ENCODE measurements around the gene SF3B6. TPM values are rescaled to one million over a fixed set of nuclear protein-coding genes. Genes with fewer than 3 reads are reported as not detected.
A peak's percentile ranks its signal among the peaks of the same experiment; 100 is the strongest.
"Not testable (repeated sequence)": the region's sequence is repeated elsewhere in the genome, so short reads cannot be mapped to it uniquely, and the experiment has no call there.

The SF3B6 gene
- polyA plus RNA-seq, 3 donors: 57.6 to 137 (median 86.0) TPM

DNA sequence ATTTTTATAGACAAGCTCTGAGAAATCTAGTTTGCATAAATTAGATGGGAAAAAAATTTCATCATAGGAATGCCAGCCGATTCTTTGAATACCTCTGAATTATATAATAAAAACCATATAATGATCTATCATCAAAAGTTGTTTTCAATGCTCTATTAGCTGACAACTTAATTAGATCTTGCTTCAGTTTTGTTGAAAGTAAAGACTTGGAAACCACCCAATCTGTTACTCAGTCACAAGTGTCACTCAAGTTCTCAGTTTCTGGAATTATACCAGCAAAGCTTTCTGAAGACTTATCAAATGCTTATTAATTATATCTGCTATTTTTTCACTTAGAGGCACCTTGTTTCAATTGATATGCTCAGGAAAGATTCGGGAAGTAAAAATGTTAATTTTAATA lies 25.9 kb upstream of the SF3B6 start:
- WGBS, 3 donors: 67 to 93% (median 69%) methylated on average over 2 of the region's 2 CpGs
- H3K27ac ChIP-seq (ENCODE audit: low read depth, low read length): no peak overlapping the region

DNA sequence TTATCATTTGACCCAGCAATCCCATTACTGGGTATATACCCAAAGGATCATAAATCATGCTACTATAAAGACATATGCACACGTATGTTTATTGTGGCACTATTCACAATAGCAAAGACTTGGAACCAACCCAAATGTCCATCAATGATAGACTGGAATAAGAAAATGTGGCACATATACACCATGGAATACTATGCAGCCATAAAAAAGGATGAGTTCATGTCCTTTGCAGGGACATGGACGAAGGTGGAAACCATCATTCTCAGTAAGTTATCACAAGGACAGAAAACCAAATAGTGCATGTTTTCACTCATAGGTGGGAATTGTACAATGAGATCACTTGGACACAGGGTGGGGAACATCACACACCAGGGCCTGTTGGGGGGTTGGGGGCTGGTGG lies 24.6 kb upstream of the SF3B6 start:
- H3K27ac ChIP-seq (ENCODE audit: low read depth, low read length): not testable (repeated sequence)
- 93 to 96% (median 94%) methylated on average over 2 of the region's 2 CpGs for WGBS, 3 donors

DNA sequence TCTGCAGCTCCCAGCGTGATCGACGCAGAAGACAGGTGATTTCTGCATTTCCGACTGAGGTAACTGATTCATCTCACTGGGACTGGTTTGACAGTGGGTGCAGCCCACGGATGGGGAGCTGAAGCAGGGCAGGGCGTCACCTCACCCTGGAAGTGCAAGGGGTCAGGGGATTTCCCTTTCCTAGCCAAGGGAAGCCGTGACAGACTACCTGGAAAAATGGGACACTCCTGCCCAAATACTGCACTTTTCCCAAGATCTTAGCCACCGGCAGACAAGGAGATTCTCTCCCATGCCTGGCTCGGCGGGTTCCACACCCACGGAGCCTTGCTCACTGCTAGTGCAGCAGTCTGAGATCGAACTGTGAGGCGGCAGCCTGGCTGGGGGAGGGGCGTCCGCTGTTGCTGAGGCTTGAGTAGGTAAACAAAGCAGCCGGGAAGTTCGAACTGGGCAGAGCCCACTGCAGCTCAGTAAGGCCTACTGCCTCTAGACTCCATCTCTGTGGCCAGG lies 19.1 kb upstream of the SF3B6 start:
- H3K27ac ChIP-seq (ENCODE audit: low read depth, low read length): not testable (repeated sequence)
- WGBS, 3 donors: 60 to 86% (median 80%) methylated on average over 17 of the region's 17 CpGs

DNA sequence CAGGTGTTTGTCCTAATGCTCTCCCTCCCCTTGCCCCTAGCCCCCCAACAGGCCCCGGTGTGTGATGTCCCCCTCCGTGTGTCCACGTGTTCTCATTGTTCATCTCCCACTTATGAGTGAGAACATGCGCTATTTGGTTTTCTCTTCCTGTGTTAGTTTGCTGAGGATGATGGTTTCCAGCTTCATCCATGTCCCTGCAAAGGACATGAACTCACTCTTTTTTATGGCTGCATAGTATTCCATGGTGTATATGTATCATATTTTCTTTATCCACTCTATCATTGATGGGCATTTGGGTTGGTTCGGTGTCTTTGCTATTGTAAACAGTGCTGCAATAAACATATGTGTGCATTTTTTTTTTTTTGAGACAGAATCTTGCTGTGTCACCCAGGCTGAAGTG lies 17.1 kb upstream of the SF3B6 start:
- H3K27ac ChIP-seq (ENCODE audit: low read depth, low read length): not testable (repeated sequence)
- 95 to 99% (median 98%) methylated on average over 5 of the region's 5 CpGs for WGBS, 3 donors

DNA sequence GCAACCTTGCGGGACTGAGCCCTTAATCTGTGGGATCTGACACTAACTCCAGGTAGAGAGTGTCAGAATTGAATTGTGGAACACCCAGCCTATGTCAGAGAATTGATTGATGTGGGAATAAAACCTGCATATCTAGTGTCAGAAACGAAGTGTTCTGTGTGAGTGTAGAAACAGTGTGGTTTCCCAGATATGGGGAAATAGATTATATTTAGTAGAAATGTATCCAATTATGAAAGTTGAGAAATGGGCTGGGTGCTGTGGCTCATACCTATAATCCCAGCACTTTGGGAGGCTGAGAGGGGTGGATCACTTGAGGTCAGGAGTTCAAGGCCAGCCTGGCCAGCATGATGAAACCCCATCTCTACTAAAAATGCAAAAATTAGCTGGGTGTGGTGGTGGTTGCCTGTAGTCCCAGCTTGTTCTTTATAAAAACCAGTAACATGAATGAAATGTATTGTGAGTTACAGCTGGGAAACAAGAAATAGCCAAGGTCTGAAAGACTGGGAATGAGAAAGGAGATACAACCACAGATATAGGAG lies 12.8 kb upstream of the SF3B6 start:
- 37 to 81% (median 60%) methylated on average over 2 of the region's 2 CpGs for whole genome bisulfite sequencing, 3 donors
- H3K27ac ChIP-seq (ENCODE audit: low read depth, low read length): no peak overlapping the region

DNA sequence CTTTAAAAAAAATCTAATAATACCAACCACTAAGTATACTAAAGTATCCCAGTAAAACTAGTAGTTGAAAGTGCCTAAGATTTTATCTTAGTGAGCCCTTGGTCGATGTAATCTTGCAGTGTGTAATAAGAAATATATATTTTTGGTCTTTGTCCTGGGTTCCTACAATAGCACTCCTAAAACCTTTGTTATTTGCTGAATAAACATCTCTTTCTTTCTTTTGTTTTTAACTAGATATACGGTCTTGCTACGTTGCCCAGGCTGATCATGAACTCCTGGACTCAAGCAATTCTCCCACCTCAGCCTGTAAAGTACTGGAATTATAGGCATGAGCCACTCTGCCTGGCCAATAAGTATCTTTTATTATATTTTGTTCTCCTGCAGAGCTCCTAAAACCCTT lies 10.9 kb upstream of the SF3B6 start:
- WGBS, 3 donors: 78 to 88% (median 85%) methylated on average over 3 of the region's 3 CpGs
- H3K27ac ChIP-seq (ENCODE audit: low read depth, low read length): no peak overlapping the region

DNA sequence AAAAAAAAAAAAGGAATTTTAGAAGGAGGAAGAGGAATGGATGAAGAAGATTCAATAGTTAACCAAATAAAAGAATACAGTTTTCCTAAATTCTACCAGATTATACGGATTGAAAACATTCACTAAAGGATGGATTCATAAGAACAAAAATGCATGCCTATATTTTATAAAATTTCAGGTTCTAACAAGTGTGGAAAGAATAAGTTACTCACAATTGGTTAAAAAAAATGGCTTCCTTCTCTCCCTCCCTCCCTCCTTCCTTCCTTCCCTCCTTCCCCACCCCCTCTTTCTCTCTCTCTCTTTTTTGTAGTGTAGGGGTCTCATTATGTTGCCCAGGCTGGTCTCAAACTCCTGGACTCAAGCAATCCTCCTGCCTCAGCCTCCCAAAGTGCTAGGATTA lies 10.1 kb upstream of the SF3B6 start:
- no peak overlapping the region for H3K27ac ChIP-seq (ENCODE audit: low read depth, low read length)

DNA sequence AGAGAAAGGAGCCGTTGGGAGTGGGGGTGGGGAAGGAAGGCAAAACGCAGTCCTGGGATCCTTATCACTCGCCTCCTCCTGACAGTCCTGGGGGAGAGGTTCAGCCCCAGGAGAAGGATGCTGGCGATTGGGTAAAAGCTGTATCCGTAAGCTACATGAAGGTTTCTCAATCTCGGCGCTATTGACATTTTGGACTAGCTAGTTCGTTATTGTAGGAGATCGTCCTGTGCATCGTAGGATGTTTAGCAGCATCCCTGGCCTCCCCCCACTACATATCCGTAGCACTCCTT lies 9.0 kb upstream of the SF3B6 start:
- H3K27ac ChIP-seq (ENCODE audit: low read depth, low read length): no peak overlapping the region
- WGBS, 3 donors: 6 to 18% (median 17%) methylated on average over 11 of the region's 11 CpGs

More for the DNA sequence above, 10.1 kb upstream of the SF3B6 start:
- 80 to 96% (median 93%) methylated on average over 1 of the region's 1 CpG for WGBS, 3 donors

DNA sequence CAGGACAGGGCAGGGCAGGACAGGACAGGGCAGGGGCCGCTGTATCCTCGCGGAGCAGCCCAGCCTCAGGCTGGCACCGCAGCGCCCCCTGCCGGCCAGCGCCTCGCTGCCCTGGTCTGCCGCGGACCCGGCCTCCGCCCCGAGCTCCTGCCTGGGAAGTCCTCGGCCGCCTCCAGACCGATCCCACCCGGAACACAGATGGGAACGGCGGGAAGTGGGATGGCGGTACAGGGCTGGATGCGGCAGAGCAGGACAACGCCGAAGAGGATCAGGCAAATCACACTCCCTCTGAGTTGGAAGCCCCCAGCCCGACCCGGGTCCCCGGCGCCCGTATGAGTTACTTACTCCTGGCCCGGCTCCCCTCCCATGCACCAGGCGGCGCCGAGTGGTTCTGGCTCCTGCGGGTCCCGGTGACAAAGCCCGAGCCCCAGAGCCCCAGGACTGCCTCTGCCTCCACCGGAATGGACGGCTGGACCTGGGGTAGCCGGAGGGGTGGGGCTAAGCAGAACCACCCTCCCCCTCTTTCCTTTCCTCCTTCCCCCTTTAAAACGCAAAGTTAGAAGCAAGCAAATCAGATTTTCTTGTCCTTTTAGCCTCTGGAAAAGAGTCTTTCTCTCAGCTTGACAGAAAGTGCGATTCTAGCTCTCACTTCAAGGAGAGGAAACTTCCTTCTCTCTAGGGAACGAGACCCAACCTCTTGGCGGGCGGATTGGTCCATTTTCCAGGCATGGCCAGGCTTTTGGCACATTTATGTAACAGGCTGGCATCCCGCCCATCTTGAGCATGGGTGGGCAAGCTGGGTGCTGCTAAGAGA lies 8.5 kb upstream of the SF3B6 start, which contains the start of gene TP53I3:
Gene TP53I3 (minus strand): TSS at position 449 of the 814 bp plus-strand sequence. CDS start 508 bp downstream, outside the sequence.
- H3K27ac ChIP-seq (ENCODE audit: low read depth, low read length): peak within 1 kb of the TSS; percentile 47
- 0 to 1% (median 1%) methylated on average over 41 to 44 of the region's 44 CpGs for WGBS, 3 donors

DNA sequence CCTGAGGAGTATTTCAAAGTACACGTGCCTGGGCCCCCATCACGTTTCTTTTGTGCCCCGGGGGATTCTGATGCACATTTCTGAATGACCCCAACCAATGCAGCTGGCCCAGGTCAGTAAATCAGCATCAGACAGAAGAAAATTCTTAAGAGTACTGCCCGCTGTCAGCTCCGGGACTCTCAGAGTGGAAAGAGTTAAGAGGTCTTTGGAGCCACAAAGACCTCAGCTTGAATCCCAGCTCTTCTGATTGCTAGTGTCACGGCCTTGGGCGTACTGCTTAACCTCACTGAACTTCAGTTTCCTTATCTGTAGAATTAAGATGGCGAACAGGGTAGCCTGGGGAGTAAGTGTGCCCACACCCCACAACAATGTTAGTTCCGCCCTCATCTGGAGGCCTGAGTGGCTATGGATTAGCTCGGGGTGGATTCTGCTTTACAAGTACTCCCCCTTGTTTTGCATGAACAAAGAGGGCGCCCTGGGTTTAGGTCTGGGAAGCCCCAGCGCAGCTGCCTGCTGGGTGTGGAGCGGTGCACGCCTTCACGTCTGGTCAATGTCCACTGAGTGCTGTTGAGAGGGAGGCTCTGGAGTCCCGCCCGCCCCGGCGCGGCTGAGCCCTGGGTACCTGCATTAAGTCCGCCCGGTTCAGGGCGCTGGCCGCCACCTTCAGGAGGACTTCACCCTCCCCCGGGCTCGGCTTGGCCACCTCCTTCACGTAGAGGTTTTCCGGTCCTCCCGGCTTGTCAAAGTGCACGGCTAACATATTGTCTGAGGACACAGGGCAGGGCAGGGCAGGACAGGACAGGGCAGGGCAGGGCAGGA lies 7.7 kb upstream of the SF3B6 start:
- H3K27ac ChIP-seq (ENCODE audit: low read depth, low read length): peak overlapping the region; percentile 30
- 5 to 9% (median 8%) methylated on average over 30 of the region's 30 CpGs for WGBS, 3 donors

DNA sequence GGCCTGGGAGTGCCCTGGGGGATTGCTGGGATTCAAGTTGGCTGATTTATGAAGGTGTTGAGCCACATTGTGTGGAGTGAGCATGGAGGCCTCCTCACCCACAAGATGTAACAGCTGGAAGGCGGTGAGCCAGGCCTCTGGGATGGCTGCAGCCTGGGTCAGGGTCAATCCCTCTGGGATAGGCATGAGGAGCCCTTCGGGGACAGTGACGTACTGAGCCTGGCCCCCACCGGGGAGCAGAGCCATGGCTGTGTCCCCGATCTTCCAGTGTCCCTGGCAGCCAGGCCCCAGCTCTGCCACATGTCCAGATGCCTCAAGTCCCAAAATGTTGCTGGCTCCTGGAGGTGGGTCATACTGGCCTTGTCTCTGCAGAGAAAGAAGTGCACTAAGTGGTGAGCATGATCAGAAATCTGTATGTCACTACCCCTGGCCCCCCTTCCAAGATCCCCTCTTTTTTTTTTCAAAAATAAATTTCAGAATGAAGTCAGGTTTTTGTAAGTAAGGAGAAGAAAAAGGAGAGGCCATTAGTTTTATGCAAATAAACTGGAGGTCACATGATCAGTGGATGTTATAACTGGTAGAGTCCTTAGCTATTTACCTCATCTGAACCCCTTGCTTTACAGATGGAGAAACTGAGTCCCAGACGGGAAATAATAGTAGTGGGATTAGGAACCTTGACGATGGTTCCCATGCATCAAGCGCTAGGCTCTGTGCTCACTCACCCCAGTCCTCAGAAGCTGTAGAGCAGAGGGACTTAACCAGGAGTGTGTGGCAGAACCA lies 6.9 kb upstream of the SF3B6 start:
- 79 to 85% (median 82%) methylated on average over 8 of the region's 8 CpGs for WGBS, 3 donors
- no peak overlapping the region for H3K27ac ChIP-seq (ENCODE audit: low read depth, low read length)

DNA sequence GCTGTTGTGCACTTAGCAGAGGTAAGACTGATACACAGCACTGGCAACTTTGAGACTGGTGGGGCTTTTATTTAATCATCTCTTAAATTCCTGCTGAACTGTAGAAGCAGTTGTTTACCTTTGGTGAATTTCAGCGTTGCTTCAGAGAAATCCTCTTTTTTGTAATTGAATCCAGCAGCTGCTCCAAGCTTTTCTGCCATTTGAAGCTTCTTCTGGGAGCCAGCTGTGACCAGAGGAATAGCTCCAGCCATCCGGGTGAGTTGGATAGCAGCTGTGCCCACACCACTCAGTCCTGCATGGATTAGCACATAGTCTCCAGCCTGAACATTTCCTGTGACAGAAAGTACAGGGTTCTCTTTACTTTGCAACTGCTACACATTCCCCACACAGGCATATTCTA lies 4.6 kb upstream of the SF3B6 start:
- H3K27ac ChIP-seq (ENCODE audit: low read depth, low read length): no peak overlapping the region
- 59 to 76% (median 66%) methylated on average over 2 of the region's 2 CpGs for WGBS, 3 donors

DNA sequence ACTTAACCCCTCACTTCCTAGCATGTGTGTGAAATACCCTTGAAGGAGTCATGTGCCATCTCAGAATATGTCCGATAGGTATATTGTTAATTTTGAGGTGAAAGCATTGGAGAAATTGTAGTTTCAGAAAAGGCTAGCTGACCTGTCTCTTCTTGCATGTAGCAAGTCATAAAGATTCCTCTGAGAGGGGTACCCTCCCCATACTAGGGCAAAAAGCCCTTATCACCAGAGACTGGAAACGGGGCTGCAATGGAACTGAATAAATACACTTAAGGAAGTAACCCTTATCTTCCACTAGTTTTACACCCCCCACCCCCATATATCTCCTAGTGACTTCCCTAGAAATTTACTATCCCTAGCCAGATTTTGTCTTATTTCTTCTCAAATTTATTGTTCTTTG lies 1.8 kb upstream of the SF3B6 start:
- 39 to 76% (median 65%) methylated on average over 2 of the region's 2 CpGs for whole genome bisulfite sequencing, 3 donors
- no peak overlapping the region for H3K27ac ChIP-seq (ENCODE audit: low read depth, low read length)

DNA sequence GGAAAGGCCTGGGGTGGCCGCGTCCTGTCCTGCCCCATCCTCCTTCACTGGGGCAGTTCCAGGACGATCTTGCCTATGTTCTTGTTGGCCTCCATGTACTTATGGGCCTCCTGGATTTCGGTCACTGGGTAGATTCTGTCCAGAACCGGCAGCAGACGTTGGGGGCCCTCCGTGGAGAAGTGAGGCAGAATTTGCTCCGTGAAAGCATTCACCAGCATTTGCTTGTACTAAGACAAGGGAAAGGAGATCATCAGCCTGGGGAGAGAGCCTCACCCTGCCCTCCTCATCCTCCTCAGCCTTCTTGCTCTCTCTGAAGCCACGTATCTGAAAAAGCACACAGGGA lies 1.4 kb upstream of the SF3B6 start:
- H3K27ac ChIP-seq (ENCODE audit: low read depth, low read length): no peak overlapping the region
- 6 to 14% (median 6%) methylated on average over 9 of the region's 9 CpGs for WGBS, 3 donors

DNA sequence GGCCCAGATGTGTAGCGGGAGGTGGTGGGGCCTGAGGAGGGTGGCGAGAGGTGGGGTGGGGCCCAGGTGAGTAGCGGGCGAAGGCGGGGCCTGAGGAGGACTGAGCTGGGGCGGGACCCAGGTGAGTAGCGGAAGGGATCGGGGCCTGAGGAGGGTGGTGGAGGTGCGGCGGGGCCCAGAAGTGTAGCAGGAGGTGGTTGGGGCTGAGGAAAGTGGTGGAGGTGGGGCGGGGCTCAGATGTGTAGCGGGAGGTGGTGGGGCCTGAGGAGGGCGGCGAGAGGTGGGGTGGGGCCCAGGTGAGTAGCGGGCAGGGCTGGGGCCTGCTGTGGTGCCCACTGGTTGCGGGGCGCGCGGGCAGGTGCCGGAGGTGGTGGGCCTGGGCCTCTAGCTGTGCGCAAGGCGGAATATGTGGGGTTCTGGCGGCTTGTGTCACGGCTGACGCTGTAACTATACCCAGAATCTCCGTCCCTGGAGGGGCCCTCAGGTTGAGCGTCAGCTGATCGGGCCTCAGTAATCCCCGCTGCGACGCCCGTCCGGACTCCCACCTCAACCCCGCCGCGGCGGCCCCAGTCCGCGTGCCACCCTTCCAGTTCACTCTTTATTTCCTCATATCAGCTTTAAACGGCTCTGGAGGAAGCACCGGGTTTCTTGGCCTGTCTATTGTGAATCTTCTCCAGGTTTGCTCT lies 866 bp upstream of the SF3B6 start:
- H3K27ac ChIP-seq (ENCODE audit: low read depth, low read length): peak overlapping the region; percentile 49
- 0 to 5% (median 2%) methylated on average over 40 to 41 of the region's 41 CpGs for WGBS, 3 donors

DNA sequence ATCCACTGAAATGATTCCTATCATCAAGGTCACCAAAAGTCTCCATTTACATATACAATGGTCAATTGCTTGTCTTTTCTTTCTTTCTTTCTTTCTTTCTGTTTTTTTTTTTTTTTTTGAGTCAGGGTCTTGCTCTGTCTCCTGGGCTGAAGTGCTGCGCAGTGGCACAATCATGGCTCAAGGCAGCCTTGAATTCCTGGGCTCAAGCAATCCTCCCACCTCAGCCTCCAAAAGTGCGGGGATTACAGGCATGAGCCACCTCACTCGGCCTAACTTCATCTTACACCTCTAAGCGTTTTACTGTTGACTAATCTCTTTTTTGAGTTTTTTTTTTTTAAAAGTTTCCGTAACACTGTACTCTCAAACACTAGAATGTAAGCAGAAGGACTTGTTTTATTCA lies 867 bp downstream of the SF3B6 start:
- WGBS, 3 donors: 49 to 71% (median 65%) methylated on average over 5 of the region's 5 CpGs
- H3K27ac ChIP-seq (ENCODE audit: low read depth, low read length): no peak overlapping the region

DNA sequence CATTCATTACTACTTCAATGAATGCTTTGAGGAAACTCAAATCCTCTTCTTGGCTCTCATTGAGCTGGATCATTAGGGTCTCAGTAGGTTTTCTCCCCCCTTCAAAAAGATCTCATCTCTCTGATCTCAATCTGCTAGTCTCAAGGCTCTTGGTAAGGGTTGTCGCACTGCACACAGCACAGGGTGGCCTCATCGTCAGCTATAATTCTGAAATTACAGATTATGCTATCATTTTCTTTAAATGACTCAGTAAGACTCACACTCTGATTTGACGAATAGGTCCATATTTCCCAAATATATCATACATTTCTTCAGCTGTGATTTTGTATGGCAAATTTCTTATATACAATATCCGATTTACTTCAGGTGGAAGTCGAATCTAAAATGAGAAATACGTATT lies 2.3 kb downstream of the SF3B6 start:
- 88 to 92% (median 92%) methylated on average over 6 of the region's 6 CpGs for WGBS, 3 donors
- no peak overlapping the region for H3K27ac ChIP-seq (ENCODE audit: low read depth, low read length)

DNA sequence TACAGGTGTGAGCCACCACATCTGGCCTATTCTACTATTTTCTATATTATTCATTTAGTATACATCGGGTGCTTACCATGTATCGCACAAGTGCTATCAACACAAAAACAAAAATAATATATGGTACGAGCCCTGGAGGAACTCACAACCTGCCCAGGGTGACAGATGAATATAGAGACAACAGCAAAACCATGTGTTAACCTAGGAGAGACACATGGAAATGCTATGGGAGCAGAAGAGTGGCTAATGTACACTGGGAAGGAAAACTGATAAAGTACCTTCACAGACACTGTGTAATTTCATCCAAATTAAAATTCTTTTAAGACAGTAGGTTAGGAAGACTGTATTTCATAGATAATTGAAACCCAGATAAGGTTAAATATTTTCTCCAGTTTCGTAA lies 3.9 kb downstream of the SF3B6 start:
- 88 to 97% (median 92%) methylated on average over 4 of the region's 4 CpGs for WGBS, 3 donors
- no peak overlapping the region for H3K27ac ChIP-seq (ENCODE audit: low read depth, low read length)
